Measurements from ENCODE around the gene SEPTIN1.
A peak's percentile ranks its signal among the peaks of the same experiment; 100 is the strongest.

Gene SEPTIN1, protein sequence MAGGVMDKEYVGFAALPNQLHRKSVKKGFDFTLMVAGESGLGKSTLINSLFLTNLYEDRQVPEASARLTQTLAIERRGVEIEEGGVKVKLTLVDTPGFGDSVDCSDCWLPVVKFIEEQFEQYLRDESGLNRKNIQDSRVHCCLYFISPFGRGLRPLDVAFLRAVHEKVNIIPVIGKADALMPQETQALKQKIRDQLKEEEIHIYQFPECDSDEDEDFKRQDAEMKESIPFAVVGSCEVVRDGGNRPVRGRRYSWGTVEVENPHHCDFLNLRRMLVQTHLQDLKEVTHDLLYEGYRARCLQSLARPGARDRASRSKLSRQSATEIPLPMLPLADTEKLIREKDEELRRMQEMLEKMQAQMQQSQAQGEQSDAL

GRCh38 chr16:30382111-30382881 lies at the start of gene SEPTIN1:
TSS of gene SEPTIN1 (minus strand) at chr16:30382561. CDS start at chr16:30382542, 19 bp downstream.
- peak; percentile 87 for DNase-seq

DNA sequence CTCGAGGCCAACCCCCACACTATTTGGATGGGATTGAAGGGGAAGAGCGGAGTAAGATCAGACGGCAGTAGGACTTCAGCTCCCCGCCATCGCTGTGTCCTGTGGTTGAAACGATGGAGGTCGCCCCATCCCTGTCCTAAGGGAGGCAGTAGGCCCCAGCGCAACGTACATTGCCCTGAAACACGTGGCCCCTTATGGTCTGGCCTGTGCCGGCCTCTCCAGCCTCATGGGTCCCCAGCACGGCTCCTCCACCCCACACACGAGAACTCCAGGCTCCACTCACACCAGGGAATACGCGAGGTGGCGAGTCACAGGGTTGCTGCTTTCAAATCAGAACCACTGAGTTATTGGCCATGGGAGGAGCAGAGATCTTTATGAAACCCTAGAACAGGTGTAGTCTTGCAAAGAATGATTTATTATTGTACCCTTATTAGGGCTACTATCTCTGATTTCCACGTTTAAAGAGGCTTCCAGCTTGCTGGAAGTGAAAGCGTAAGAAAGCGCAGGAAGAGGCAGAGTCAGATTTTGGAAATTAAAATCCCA lies 48.1 kb upstream of the SEPTIN1 start:
- DNase-seq: peak; percentile 50

DNA sequence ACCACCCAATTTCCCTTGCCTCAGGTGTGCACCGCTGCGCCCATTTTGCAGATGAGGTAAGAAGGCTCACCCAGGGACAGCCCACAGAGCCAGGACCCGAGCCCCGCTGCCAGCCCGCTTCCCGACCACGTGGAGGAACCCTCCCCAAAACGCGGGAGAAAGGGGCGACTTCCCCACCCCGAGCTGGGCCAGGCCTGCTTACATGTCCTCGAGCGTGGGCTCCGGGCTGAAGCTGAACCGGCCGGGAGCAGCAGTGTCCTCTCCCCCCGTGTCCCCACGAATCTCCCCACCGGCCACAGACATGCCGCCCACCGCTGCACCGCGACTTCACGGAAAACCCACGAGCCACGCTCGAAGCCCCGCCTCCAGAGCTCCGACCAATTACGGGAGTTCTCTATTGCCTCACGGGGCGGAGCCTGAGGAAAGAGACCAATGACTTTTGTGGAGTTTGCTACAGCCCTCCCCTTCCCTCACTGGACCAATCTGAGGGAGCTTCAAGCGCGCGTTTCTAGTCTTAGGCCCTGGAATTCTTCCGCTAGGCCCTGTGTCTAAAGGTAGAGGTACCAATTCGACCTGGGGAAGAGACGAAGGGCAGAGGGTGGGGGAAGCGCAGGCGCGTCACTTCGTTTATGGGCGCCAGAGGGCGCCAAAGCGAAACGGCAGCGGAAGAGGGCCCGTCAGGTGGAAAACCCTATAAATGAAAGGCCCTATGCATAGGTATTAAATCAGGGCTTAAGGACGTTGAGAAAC lies 47.5 kb upstream of the SEPTIN1 start, which contains the start of gene DCTPP1:
TSS of gene DCTPP1 (minus strand) at position 353 of the 750 bp plus-strand sequence. CDS start at position 303, 50 bp downstream.
- DNase-seq: peak; percentile 99

DNA sequence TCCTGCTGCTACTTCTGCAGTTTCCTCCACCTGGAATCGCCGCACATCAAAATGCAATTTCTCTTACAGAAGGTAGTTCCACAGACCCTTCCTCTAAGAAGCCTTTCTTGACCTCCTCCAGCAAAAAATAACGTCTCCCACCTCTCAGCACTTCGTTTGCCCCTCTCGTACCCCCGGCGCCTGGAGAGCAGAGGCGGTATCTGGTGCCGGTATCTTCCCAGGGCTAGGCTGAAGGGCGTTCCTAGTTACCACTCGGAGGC lies 47.0 kb upstream of the SEPTIN1 start:
- no peak for DNase-seq

- DNase-seq: no peak
Measured at GRCh38 chr16:30428055-30428454, 45.7 kb upstream of the SEPTIN1 start.

DNA sequence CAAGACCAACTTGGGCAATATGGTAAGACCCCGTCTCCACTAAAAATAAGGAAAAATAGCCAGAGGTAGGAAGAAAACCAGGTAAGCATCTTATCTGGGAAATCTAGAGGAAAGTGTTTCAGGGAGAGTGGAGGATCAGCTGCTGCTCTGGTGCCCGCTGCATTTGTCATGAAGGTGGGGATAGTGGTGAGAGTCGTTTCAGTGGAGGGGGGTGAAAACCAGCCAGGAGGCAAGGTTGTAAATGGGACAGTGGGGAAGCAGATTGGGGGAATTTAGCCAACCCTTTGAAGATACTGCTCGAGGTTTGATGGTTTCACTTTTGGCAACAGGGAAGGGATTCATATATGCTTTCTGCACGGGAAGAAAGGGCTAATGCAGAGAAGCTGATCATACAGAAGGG lies 38.6 kb upstream of the SEPTIN1 start:
- DNase-seq: no peak

DNA sequence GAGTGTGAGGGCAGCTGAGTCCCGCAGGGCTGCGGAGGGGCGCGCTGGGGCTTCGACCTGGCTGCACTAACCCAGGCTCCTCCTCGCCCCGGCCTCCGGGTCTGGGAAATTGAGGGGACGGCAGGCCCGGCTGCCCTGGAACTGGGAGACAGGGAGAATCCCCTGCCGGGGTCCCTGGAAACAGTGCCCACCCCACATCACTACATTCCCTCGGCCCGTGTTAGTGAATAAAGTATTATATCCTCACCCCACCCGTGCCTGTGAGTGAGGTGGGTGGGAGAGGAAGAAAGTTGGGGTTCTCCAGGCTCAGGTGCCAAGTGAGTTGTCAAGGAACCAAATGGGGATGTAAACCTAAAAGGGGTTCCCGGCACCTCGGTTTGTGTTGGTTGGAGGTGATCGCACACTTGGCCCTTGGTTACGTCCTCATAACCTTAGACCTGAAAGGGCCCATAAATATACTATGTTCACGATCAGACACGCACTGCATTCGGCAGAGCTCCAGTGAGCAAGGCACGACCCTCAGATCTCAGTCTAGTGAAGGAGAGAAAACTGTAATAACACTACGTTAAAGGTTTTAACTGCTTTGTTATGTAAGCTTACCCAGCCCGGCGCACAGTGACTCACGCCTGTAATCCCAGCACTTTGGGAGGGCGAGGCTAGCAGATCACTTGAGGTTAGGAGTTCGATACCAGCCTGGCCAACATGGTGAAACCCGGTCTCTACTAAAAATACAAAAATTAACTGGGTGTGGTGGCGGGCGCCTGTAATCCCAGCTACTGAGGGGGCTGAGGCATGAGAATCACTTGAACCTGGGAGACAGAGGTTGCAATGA lies 36.2 kb upstream of the SEPTIN1 start:
- no peak for DNase-seq

GRCh38 chr16:30417529-30418349 lies 35.4 kb upstream of the SEPTIN1 start:
- peak; percentile 91 for DNase-seq

DNA sequence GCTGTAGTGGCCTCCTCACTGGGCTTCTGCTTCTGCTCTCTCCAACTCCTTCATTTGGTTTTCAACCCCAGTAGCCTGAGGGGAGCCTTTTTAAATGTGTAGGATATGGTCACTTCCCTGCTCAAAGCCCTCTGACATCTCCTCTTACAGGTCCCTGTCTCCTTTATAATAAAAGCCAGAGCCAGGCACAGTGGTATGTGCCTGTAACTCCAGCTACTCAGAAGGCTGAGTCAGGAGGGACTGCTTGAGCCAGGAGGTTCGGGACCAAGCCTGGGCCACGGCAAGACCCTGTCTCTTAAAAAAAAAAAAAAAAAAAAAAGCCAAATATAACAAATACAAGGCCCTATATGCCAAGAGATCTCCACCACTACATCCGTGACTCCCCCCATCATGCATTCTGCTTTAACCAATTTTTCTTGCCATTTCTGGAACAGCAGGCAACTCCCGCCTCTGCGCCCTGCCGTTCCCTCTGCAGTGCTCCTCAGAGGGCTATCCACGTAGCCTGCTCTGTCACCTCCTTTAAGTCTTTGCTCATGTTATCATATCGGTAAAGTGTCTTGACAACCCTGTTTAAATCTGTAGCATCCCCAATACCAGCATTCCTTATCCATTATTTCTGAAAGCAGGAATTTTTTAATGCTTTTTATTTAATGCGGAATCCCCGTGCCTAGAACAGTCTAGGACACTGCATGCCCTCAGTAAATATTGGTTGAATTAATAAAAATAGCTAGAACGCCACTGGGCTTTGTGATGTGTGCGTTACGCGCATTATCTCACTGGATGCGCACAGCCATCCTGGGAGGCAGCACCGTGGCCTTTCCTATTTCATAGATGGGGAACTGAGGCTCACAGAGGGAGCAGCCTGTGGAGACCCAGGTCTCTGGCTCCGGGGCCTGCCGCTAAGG lies 34.5 kb upstream of the SEPTIN1 start:
- peak; percentile 37 for DNase-seq

DNA sequence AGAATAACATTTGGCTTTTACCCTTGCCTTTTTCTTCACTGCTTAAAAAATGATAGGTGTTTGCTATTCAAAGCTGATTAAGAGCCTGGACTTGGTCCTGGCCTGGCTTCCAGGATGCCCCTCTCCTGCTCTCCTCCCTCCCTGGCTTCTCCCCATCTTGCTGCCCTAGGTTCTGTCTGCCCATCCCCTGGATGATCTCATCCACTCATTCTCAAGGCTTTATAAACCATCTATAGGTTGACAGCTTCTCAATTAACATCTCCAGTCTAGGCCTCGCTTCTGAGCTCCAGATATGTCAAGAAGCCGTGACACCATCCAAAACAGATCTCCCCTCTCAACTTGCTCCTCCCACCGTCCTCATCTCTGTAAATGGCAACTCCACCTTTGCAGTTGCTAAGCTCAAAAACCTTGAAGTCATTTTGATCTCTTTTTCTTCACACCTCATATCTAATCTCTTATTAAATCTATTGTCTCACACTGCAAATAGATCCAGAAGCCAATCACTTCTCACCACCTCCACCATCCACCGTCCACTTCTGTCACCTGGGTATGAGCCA lies 33.8 kb upstream of the SEPTIN1 start:
- no peak for DNase-seq

GRCh38 chr16:30414159-30414558 lies 31.8 kb upstream of the SEPTIN1 start:
- DNase-seq: no peak

- no peak for DNase-seq
Measured at GRCh38 chr16:30413112-30413806, 30.9 kb upstream of the SEPTIN1 start.

- DNase-seq: peak; percentile 93
Measured at GRCh38 chr16:30409125-30410060, 27.0 kb upstream of the SEPTIN1 start.

GRCh38 chr16:30407804-30408534 lies 25.6 kb upstream of the SEPTIN1 start:
- DNase-seq: no peak

- DNase-seq: peak; percentile 98
Measured at GRCh38 chr16:30407102-30407803, 24.9 kb upstream of the SEPTIN1 start, which contains the start of gene ZNF771. TSS of gene ZNF771 (plus strand) at chr16:30407606. CDS start at chr16:30408054, 448 bp downstream.

DNA sequence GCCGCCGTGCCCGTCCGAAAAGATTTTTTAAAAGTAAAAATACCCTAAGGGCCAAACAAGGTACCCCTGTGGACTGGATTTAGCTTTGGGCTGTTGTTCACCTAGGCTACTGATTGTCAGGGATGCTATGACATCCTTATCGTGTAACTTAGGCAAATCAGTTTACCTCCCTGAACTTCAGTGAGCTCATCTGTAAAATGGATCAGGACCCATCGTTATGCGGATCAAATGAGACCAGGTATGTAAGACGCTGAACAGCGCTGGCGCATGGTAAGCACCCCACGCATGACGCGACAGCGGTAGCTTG lies 24.4 kb upstream of the SEPTIN1 start:
- DNase-seq: no peak
